ENCODE results near the gene HSPG2. TPM values are rescaled to one million over a fixed set of nuclear protein-coding genes. Genes with fewer than 3 reads are reported as not detected.

The HSPG2 gene
- total and polyA plus RNA-seq, 2 of the 8 experiments (the other 6 are each of a cell fraction or from before 2014, with no cell fraction given) = 17.8 to 111 TPM

DNA sequence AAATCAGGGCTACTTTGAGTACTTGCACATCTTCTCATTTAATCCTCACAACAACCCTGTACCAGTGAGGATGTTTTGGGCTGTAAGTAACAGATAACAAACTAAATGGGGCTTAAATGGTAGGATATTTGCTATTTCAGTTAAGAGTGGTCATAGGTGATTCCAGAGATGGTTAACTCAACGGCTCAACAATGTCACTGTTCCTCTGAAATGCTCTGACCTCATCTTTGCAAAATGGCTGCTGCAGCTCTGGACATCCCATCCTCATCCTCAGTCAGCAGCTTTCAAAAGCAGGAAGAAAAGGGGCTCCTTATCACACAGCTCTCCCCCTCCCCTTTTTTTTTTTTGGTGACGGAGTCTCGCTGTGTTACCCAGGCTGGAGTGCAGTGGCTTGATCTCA lies 123.6 kb downstream of the HSPG2 start:
- Histone ChIP-seq H3K9ac (replicated peaks in 1 of 4; ENCODE audit: extremely low read depth in 1 of 4, low read depth in 3 of 4, low read length in 3 of 4) (no peak overlapping the region), H3K4me2 (ENCODE audit: insufficient read depth in 1 of 2, low read depth in 2 of 2, low read length in 2 of 2) (no peak overlapping the region), H4K8ac (ENCODE audit: extremely low read depth, insufficient read depth, low read length) (no peak overlapping the region), H3K27ac (ENCODE audit: low read depth, low read length) (no peak overlapping the region), H3K27me3 (replicated peaks in 1 of 4; ENCODE audit: control insufficient read depth in 3 of 4, extremely low read depth in 1 of 4, insufficient read depth in 3 of 4, low read length in 3 of 4) (no peaks in the 10 kb centered on the region; a peak in 2 of 7 replicates), H3K4me1 (replicated peaks in 1 of 4; ENCODE audit: control insufficient read depth in 3 of 4, insufficient read depth in 4 of 4, low read length in 3 of 4) (peaks cover 0 to 11% (median 2%) of the 10 kb centered on the region in 4 experiments; a peak in 5 of 7 replicates), H2BK20ac (ENCODE audit: low read length) (no peak overlapping the region), H2BK12ac (ENCODE audit: low read depth, low read length) (no peak overlapping the region), H4K20me1 (replicated peaks in 1 of 2; ENCODE audit: control insufficient read depth in 1 of 2, insufficient read depth in 2 of 2, low read length in 2 of 2) (no peaks in the 10 kb centered on the region), H4K5ac (ENCODE audit: insufficient read length, low read depth, low read length) (no peak overlapping the region), H3K4ac (replicated peaks; ENCODE audit: insufficient read length, low read depth, low read length) (no peak overlapping the region), H3K23ac (ENCODE audit: insufficient read length) (no peak overlapping the region), H3K23me2 (ENCODE audit: low read depth, low read length) (no peaks in the 10 kb centered on the region), H3K14ac (ENCODE audit: insufficient read length) (no peak overlapping the region), H3K4me3 (ENCODE audit: extremely low read depth in 1 of 4, insufficient read depth in 2 of 4, low read depth in 3 of 4, low read length in 4 of 4) (no peak overlapping the region), H3K36me3 (ENCODE audit: control insufficient read depth in 2 of 4, insufficient read depth in 4 of 4, low read length in 3 of 4) (no peaks in the 10 kb centered on the region), H2BK120ac (replicated peaks; ENCODE audit: low read depth, low read length) (no peak overlapping the region), H2BK15ac (ENCODE audit: low read length) (no peak overlapping the region), H2AFZ (ENCODE audit: low read length) (no peak overlapping the region), H3K18ac (ENCODE audit: extremely low read depth, low read length) (no peak overlapping the region), H2AK5ac (ENCODE audit: low read depth, low read length) (no peak overlapping the region), H3K79me1 (ENCODE audit: low read depth, low read length) (no peaks in the 10 kb centered on the region), H3K79me2 (ENCODE audit: control insufficient read depth in 1 of 2, insufficient read depth in 2 of 2, low read length in 2 of 2) (no peaks in the 10 kb centered on the region), H3K56ac (replicated peaks; ENCODE audit: insufficient read length, low read depth, low read length) (no peak overlapping the region), H4K91ac (replicated peaks; ENCODE audit: insufficient read length, low read length) (no peak overlapping the region), H3K9me3 (ENCODE audit: insufficient read depth in 2 of 2, low read depth in 1 of 2, low read length in 1 of 2) (no peaks in the 10 kb centered on the region), H2BK5ac (ENCODE audit: low read depth, low read length) (no peak overlapping the region)
- ChIA-PET POLR2A (ENCODE audit: partially characterized antibody) (interaction anchor here (1.1 kb wide), 1 partner anchor 31 kb away, joined by 3 read pairs; no protein-coding TSS in a partner anchor), CTCF (ENCODE audit: partially characterized antibody) (interaction anchor here (0.9 to 1.9 kb wide), 4 partner anchors 11 to 129 kb away, joined by 3 to 8 read pairs (median 3); no protein-coding TSS in a partner anchor)
- FAIRE-seq (no peak), DNase-seq (ENCODE audit: low read depth in 1 of 2, low spot score in 2 of 2) (no peak)
- WGBS, 2 experiments (ENCODE audit: extremely low coverage in 1 of 2, insufficient coverage in 1 of 2, insufficient read length in 1 of 2, insufficient replicate concordance in 2 of 2, low coverage in 1 of 2, low lambda C conversion rate in 2 of 2, missing lambda C conversion rate in 1 of 2) = 83% methylated on average over 1 of the region's 3 CpGs; no CpG with 5 or more reads in 1 of the 2 experiments
- TF ChIP-seq MAFK (IDR thresholded peaks at IDR 0.05; ENCODE audit: low read depth, low read length) (no peak), CTBP2 (IDR thresholded peaks at IDR 0.05; ENCODE audit: borderline replicate concordance, insufficient read depth, insufficient read length, low read length) (no peak)
